PC-3 (cell line): ENCODE data around the gene SH3BP5. TPM values are rescaled to one million over a fixed set of nuclear protein-coding genes. Genes with fewer than 3 reads are reported as not detected.
"Not testable (repeated sequence)": the region's sequence is repeated elsewhere in the genome, so short reads cannot be mapped to it uniquely, and the experiment has no call there.

Experiments used
- ATAC-seq: fragments of 200-7000 bp; cut with Tn5 transposase; 2 replicates; pipeline ENCODE4 v1.9.1; 2020; ENCODE audit warnings: mild to moderate bottlenecking, moderate library complexity
- BruUV-seq: library from RNA; stranded (reverse); fragments of 400-500 nt; replicated peaks from 2 replicates; lab custom pipeline; 2021; lab: Mats Ljungman, UMichigan
- CTCF ChIA-PET: fragments of 300-600 bp; sonication (Branson Sonifier 250); formaldehyde crosslinking; loops from one replicate; lab custom pipeline; 2022; ENCODE audit warnings: antibody characterized with exemption; lab: Charles Lee
- POLR2A ChIA-PET: fragments of 300-600 bp; sonication (Branson Sonifier 250); formaldehyde crosslinking; loops from one replicate; lab custom pipeline; 2022; ENCODE audit warnings: antibody characterized with exemption; ENCODE audit not compliant: unreplicated experiment; lab: Charles Lee
- DNase-seq: peaks from one replicate; pipeline ENCODE4 v3.0.0-alpha.2; 2015
- H2AFZ ChIP-seq: fragments of 300-600 bp; sonication (generic); 2 replicates; pipeline ENCODE4 v1.6.0; 2016; ENCODE audit warnings: antibody characterized with exemption, low read length
- H3F3A ChIP-seq: fragments of 300-600 bp; sonication (generic); one replicate; pipeline ENCODE4 v1.6.0; 2017; ENCODE audit warnings: antibody characterized with exemption, low read length, control low read depth, mild to moderate bottlenecking; ENCODE audit not compliant: unreplicated experiment
- H3K27ac ChIP-seq: fragments of 300-600 bp; sonication (generic); 2 replicates; pipeline ENCODE4 v1.5.1; 2016; ENCODE audit warnings: mild to moderate bottlenecking, low read length
- H3K27me3 ChIP-seq: fragments of 300-600 bp; sonication (generic); 2 replicates; pipeline ENCODE4 v1.6.1; 2016; ENCODE audit warnings: low read length, mixed read lengths
- H3K36me3 ChIP-seq: fragments of 300-600 bp; sonication (generic); 2 replicates; pipeline ENCODE4 v1.6.1; 2016; ENCODE audit warnings: low read depth, mixed run types, low read length, mixed read lengths
- H3K4me1 ChIP-seq: fragments of 300-600 bp; sonication (generic); 2 replicates; pipeline ENCODE4 v1.5.1; 2016; ENCODE audit warnings: low read length; ENCODE audit not compliant: insufficient read depth
- H3K4me2 ChIP-seq: fragments of 300-600 bp; sonication (generic); 2 replicates; pipeline ENCODE4 v1.6.0; 2016; ENCODE audit warnings: low read length
- H3K4me3 ChIP-seq: fragments of 300-600 bp; sonication (generic); 2 replicates; pipeline ENCODE4 v1.5.1; 2016; ENCODE audit warnings: mild to moderate bottlenecking, low read length, mixed read lengths
- H3K79me2 ChIP-seq: fragments of 300-600 bp; sonication (generic); 2 replicates; pipeline ENCODE4 v1.6.1; 2017; ENCODE audit warnings: low read length, mixed read lengths
- H3K9ac ChIP-seq: fragments of 300-600 bp; sonication (generic); 2 replicates; pipeline ENCODE4 v1.6.0; 2016; ENCODE audit warnings: mild to moderate bottlenecking, low read length
- H3K9me2 ChIP-seq: fragments of 300-600 bp; sonication (generic); replicated peaks from 2 replicates; pipeline ENCODE4 v1.6.1; 2016; ENCODE audit warnings: mixed run types, low read length, mixed read lengths
- H3K9me3 ChIP-seq: fragments of 300-600 bp; sonication (generic); 2 replicates; pipeline ENCODE4 v1.6.1; 2016; ENCODE audit warnings: low read length, mixed read lengths
- H4K20me1 ChIP-seq: fragments of 300-600 bp; sonication (generic); 2 replicates; pipeline ENCODE4 v1.6.1; 2016; ENCODE audit warnings: low read length, mixed read lengths
- CTCF ChIP-seq: fragments of 300-600 bp; sonication (generic); conservative IDR thresholded peaks from 2 replicates; pipeline ENCODE4 v1.5.1; 2017; ENCODE audit warnings: antibody characterized with exemption, low read depth, mild to moderate bottlenecking, low read length
- EZH2 ChIP-seq: fragments of 300-600 bp; sonication (generic); IDR thresholded peaks from one replicate; pipeline ENCODE4 v1.6.1; 2017; ENCODE audit warnings: antibody characterized with exemption, mild to moderate bottlenecking, low read length; ENCODE audit not compliant: unreplicated experiment
- EZH2phosphoT487 ChIP-seq: fragments of 300-600 bp; sonication (generic); IDR thresholded peaks from 2 replicates; pipeline ENCODE4 v1.6.1; 2018; ENCODE audit warnings: mild to moderate bottlenecking, antibody characterized with exemption, low read length, borderline replicate concordance
- intact Hi-C: fragments of 100-400 bp; cut with micrococcal nuclease; formaldehyde crosslinking; loops from 2 replicates; pipeline ENCODE4 v1.9.0; 2023
- total RNA-seq: library from RNA; depleted of rRNA; stranded (reverse); fragments of >200 nt; gene quantifications from 2 replicates; pipeline ENCODE4 v1.2.3, GENCODE V29; 2014

Gene SH3BP5
- total RNA-seq, 1 experiment from 2014 or later = 21.2 TPM

- H3K4me2 ChIP-seq = no peak overlapping the region
- no peak overlapping the region for H3K4me3 ChIP-seq
- H3K36me3 ChIP-seq = no peaks in the 10 kb centered on the region
- no peaks in the 10 kb centered on the region for H3K27me3 ChIP-seq
- no TSS peak for BruUV-seq
- H3K4me1 ChIP-seq = peaks cover 13% of the 10 kb centered on the region
- no peak overlapping the region for H3K9ac ChIP-seq
- no peaks in the 10 kb centered on the region for H4K20me1 ChIP-seq
- H3K9me3 ChIP-seq = no peaks in the 10 kb centered on the region
- H2AFZ ChIP-seq = no peak overlapping the region
- no peaks in the 10 kb centered on the region for H3F3A ChIP-seq
- H3K9me2 ChIP-seq = no peaks in the 10 kb centered on the region
- TF ChIP-seq CTCF = no peak
- no peak for TF ChIP-seq EZH2phosphoT487
- no peak for TF ChIP-seq EZH2
- no peak overlapping the region for H3K27ac ChIP-seq
- DNase-seq (no peak), ATAC-seq (no peak)
- no peaks in the 10 kb centered on the region for H3K79me2 ChIP-seq
- intact Hi-C loops = no loop called here
- ChIA-PET POLR2A (no interaction called here), CTCF (no interaction called here)
Observed at GRCh38 chr3:15359677-15360397, 27.5 kb upstream of the SH3BP5 start.

GRCh38 chr3:15356651-15357061 lies 24.3 kb upstream of the SH3BP5 start:
- H3F3A ChIP-seq, DNase-seq, H2AFZ ChIP-seq, intact Hi-C loops, H3K9ac ChIP-seq, BruUV-seq, POLR2A ChIA-PET, H3K27ac ChIP-seq, H3K9me2 ChIP-seq, H3K4me2 ChIP-seq, H3K4me3 ChIP-seq, CTCF ChIA-PET, H3K9me3 ChIP-seq, H3K27me3 ChIP-seq, H4K20me1 ChIP-seq, H3K79me2 ChIP-seq, H3K36me3 ChIP-seq, ATAC-seq: not testable (repeated sequence)
- peaks cover 12% of the 10 kb centered on the region for H3K4me1 ChIP-seq

GRCh38 chr3:15356176-15356575 lies 23.8 kb upstream of the SH3BP5 start:
- ChIA-PET CTCF (no interaction called here), POLR2A (no interaction called here)
- Histone ChIP-seq H3K4me1 (peaks cover 8% of the 10 kb centered on the region), H2AFZ (no peak overlapping the region), H3K4me2 (no peak overlapping the region), H3K9me3 (no peaks in the 10 kb centered on the region), H3K27me3 (no peaks in the 10 kb centered on the region), H3K36me3 (no peaks in the 10 kb centered on the region), H3K4me3 (no peak overlapping the region), H3K27ac (no peak overlapping the region), H4K20me1 (no peaks in the 10 kb centered on the region), H3K9ac (no peak overlapping the region), H3F3A (no peaks in the 10 kb centered on the region), H3K9me2 (no peaks in the 10 kb centered on the region), H3K79me2 (no peaks in the 10 kb centered on the region)
- intact Hi-C loops = no loop called here
- BruUV-seq = no TSS peak
- no peak for ATAC-seq
- TF ChIP-seq CTCF (no peak), EZH2phosphoT487 (no peak), EZH2 (no peak)
- no peak for DNase-seq
